HEK293T (cell line): ENCODE measurements around the gene PLCB1.

ENCODE experiments used
- BHLHE40 ChIP-seq: fragments of 450-650 bp; IDR thresholded peaks from 2 replicates; pipeline ENCODE4 v1.6.1; 2016; ENCODE audit warnings: mild to moderate bottlenecking, moderate library complexity, borderline replicate concordance
- CTBP1 ChIP-seq: fragments of 450-650 bp; IDR thresholded peaks from 2 replicates; pipeline ENCODE4 v1.6.1; 2016; ENCODE audit warnings: borderline replicate concordance
- ELF4 ChIP-seq: fragments of 450-650 bp; IDR thresholded peaks from 2 replicates; pipeline ENCODE4 v1.6.1; 2017; ENCODE audit warnings: antibody characterized with exemption
- NFRKB ChIP-seq: fragments of 450-650 bp; IDR thresholded peaks from 2 replicates; pipeline ENCODE4 v1.6.1; 2016; ENCODE audit warnings: mild to moderate bottlenecking, moderate library complexity
- SP1 ChIP-seq: fragments of 450-650 bp; IDR thresholded peaks from 2 replicates; pipeline ENCODE4 v1.6.1; 2017
- TARDBP ChIP-seq: fragments of 450-650 bp; IDR thresholded peaks from 2 replicates; pipeline ENCODE4 v1.6.1; 2016

- TF ChIP-seq CTBP1, result no peak
- no peak for TF ChIP-seq NFRKB
- no peak for TF ChIP-seq BHLHE40
- TF ChIP-seq SP1, result no peak
- TF ChIP-seq ELF4, result no peak
- TF ChIP-seq TARDBP, result no peak
These were observed 221.4 kb downstream of the PLCB1 start for GRCh38 chr20:8353512-8353911.
